GM21619 (cell line): Measurements from ENCODE around the gene HOXD12.

Experiments used
- ATAC-seq: cut with Tn5 transposase; IDR thresholded peaks from one replicate; pipeline ENCODE4 v1.9.1; 2021; ENCODE audit not compliant: unreplicated experiment

Gene HOXD12

DNA sequence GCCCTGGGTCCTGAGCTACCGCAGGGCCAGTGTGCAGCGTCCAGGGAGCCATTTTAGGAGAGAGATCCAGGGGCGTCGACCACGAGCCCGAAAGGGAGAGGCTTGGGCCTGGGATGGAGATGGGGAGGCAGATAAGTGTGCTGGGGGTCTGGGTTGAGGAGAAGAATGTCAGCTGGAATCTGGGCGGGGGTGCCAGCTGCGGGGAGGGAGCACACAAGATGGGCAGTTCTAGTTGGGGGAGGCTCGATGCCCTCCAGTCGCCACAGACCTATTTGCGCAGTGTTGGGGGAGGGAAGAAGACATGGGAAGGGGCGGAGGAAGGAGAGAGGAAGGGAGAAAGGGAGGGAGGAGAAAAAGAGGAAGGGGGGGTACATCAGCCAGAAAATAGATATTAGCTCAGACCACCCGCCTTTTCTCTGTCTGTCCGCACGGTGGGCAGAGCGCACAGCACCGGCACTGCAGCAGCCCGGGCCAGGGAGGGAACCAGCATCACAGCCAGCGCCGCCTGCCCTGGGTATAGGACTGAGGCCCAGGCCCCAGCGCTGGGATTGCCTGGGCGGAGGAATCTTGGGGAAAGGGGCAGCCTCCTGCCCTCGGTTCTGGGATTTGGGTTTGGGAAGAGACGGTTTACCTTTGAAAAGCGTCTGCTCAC is 5.6 kb downstream of the HOXD12 start:
- ATAC-seq = no peak

DNA sequence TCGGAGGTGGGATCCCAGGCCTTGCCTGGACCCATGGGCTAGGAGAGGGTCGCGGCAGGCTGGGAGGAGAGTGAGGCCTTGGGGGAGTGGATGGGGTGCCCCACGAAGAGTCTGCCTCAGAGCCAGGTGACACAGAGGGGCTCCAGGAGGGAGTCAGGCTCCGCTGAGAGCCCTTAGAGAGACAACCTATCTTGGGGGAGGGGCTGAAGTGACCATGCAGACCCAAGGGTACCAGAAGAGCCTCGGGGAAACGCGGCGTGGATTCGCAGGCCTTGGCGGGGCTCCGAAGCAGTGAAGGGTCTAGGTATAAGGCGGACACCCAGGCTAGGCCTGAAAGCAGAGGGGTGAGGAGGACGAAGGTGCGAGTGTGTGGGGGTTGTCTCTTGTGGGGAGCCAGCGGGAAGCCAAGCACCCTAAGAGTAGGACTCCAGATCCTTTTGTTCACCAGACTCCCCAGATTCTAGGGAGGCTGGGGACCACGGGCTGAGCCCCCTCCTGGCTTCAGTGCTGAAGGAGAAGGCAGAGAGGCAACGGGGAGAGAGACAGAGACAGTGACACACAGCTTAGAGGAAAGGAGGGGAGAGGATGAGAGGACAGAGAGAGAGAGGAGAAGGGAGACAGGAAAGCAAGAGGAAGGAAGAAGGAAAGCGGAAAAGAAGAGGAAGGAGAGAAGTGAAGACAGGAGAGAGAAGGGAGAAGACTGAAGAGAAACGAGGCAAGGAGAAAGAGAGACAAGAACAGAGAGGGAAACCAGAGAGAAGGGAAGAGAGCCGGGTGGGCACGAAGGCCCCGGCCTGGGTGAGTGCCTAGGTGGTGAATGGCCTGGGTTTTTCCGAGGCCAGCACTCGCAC is 6.4 kb downstream of the HOXD12 start:
- ATAC-seq = no peak

DNA sequence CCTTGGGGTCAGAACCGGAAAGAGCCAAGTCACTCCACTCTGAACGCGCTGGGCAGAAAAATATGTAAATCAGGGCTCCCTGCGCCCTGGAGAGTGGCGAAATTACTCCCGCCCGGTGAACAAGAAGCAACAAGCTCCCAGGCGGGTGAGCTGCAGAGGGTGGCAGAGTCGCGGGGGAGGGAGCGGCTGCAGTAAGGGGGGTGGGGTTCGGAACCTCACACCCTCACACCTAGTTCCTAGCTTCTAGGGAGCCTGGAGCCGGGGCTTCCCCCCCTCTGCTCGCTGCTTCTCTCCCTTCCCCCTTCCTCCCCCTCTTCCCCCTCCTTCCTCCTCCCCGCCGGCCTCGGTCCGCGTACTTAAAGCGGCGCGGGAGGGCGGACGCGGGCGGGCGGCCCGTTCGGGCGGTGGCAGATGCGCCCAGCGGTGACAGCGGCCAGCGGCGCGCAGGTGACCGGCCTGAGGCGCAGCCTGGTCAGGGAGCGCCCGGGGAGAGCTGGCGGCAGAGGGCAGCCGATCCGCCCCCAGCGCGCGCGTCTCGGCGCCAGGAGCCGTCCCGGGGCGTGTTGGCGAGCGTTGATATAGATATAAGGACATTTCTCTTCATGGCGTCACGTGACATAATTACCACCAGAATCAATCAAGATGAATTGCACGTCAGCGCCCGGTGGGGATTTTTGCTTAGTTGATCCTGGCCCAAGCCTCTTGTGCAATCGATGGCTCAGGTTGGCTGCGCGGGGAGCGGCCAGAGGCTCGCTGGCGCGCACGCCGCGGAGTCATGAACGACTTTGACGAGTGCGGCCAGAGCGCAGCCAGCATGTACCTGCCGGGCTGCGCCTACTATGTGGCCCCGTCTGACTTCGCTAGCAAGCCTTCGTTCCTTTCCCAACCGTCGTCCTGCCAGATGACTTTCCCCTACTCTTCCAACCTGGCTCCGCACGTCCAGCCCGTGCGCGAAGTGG is 7.3 kb downstream of the HOXD12 start, which contains the start of gene HOXD11:
Gene HOXD11 (plus strand): TSS at position 700 of the 959 bp plus-strand sequence. CDS start 76 bp downstream, at position 776.
- ATAC-seq = no peak

DNA sequence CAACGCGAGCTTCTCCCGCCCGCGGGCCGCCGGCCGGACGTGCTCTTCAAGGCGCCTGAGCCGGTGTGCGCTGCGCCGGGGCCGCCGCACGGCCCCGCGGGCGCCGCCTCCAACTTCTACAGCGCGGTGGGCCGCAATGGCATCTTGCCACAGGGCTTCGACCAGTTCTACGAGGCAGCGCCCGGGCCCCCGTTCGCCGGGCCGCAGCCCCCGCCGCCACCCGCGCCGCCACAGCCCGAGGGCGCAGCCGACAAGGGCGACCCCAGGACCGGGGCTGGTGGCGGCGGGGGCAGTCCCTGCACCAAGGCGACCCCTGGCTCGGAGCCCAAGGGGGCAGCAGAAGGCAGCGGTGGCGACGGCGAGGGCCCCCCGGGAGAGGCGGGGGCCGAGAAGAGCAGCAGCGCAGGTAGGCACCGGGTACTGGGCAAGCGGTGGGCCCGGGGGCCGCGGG is 8.2 kb downstream of the HOXD12 start:
- ATAC-seq = no peak

DNA sequence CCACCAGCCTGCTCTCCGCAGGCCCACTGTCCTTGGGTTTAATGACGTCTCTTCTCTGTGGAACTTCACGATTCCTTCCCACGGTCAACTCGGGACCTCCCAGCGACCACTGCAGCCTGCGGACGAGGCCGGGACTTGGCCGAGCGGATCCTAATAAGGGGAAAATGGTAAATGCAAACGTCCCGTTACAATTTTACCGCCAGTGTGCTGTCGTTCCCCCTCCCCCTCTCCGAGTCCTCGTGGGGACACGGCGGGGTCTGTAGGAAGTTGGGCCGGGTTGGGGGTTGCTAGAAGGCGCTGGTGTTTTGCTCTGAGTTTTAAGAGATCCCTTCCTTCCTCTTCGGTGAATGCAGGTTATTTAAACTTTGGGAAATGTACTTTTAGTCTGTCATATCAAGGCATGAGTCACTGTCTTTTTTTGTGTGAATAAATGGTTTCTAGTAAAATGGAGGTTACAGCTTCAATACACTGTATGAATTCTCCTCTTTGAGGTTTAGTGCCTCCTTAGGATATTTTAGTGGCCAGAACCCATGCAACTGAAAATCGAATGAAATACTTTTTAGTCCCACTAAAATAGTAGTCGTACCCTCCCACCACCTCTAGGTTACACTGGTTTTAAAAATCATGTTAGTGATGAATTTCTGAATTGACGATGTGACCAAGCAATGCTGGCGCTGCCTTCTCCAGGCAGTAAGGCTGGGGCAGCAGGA is 9.8 kb downstream of the HOXD12 start:
- no peak for ATAC-seq

DNA sequence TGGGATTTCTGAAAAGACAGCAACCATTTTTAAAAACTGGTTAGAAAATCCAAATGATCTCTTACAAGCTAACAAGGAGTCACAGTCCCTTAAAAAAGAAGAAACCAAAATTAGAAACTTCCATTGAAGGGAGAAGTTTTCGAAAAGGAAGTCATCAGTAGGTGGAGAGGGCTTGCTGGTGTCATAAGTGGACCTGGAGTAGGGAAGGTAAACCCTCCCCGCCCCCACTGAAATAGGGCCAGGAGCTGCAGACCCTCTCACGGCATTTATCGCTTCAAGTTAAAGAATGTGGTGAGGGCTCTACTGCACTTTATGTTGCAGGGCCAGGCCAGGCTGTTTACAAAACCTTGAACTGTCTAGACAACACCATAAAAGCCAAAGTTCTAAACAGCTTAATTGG is 10.4 kb downstream of the HOXD12 start:
- no peak for ATAC-seq

DNA sequence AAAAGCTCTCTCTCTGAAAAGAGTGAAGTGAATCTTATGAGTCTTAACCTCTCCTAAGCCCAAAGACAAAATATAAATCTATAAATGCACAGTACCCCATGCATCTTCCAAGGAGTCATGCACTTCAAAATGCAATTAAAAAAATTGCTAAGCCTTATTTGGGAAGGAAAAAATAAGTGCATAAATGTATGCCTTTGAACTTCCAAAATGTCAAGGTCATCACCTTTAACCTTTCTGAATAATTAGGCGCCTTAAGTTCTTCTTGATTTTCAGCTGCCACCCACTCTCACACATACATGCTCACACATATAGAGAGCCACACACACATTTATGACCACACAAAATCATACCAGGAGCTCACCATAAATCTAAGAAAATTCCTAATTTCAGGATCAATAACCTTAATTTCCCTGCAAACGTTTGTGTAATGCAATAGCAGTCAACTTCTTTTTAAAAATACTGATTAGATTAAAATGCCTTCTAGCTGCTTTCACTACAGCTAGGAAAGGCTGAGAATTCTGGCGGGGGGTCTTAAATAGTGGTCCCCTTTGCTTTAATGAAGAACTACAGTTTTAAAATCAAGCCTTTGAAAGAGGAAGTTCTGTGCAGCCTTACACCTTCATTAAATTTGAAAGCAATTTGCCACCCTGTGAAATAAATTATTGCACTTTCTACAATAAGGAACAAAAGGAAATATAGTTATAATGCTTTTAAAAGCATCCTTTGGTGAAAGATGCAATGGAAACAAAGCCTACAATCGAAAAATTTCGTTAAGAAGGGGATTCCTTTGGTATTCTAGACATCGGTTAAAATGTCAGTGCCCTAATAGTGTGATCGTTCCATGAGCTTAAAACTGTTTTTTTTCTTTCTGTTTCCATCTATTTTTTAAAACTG is 11.1 kb downstream of the HOXD12 start:
- no peak for ATAC-seq

DNA sequence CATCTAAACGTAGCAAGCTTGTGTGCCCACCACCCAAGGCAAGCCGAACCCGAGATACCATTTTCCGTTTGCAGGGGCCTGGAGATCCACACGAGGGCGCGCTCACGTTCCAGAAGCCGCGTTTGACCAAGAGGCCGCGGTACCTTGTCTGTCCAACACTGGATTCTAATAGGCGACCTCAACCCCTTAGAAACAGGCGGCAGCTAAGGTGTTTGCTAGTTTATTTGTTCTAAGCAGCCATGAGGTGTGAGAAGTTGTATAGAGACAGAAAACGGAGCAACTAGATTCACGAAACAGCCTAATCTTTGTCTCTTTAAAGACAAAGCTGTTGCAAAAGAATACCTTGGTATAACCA is 11.7 kb downstream of the HOXD12 start:
- no peak for ATAC-seq

DNA sequence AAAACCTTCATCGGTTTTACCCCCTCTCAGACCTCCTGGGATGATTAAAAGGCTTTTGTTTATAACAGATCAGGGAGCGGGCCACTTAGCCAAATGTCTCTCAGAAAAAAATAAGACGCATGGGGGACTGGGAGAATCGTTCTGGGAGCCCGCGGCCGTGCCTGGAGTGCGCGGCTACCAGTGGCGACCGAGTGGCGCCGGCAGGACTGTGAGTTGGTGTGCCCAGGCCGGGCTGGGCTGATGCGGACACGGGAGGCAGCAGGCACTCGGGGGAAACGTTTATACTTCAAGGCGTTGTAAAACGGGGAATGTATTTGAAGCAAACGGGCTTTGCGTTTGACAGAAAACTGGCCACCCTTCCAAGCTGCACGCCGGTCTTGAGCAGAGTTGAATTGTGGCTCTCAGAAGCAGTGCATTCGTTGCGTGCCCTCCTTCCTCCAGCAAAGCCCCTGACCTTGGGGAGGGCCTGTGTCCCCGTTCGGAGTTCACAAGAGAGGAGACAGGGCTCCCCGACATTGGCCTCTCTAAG is 12.3 kb downstream of the HOXD12 start:
- no peak for ATAC-seq

DNA sequence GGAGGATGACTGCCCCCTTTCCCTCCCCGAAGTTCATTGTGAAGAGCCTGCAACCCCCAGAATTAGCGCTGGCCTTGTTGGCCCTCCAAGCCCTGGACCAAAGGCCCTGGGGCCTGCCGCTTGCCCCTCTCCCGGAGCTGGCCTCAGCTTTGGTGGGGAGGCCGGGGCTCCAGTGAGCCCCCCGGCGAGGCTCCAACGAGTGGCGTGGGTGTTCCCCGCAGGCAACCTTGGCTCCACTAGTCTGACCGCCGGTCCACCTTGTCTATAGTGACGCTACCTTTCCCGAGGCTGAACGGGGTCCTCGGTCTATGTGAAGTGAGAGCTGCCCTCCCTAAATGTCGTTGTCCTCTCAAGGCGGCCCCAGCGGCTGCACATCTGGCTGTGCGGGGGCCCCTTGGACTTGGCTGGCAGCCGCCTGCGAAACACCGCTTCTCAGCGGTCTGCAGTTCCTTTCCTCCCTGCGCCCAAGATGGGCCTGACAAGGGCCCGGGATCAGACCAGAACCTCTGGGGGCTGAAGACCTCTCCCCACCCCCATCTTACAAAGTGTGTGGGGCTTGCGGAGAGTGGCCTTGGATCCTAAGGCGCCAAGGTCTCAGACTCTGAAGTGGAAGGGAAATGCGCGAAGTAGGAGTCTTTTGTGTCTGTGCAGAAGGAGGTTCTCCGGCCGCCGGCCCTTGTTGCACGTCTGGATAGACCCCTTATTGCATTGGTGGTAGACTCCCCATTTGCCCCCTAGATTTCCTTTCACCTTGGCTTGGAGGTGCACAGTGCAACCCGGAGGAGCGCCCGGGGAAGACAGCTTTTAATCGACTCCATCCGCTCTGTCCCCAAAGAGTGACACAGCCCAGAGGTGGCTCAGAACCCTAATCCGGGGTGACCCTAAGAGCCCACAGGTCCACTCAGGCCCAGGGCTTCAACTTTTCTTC is 13.0 kb downstream of the HOXD12 start:
- no peak for ATAC-seq

DNA sequence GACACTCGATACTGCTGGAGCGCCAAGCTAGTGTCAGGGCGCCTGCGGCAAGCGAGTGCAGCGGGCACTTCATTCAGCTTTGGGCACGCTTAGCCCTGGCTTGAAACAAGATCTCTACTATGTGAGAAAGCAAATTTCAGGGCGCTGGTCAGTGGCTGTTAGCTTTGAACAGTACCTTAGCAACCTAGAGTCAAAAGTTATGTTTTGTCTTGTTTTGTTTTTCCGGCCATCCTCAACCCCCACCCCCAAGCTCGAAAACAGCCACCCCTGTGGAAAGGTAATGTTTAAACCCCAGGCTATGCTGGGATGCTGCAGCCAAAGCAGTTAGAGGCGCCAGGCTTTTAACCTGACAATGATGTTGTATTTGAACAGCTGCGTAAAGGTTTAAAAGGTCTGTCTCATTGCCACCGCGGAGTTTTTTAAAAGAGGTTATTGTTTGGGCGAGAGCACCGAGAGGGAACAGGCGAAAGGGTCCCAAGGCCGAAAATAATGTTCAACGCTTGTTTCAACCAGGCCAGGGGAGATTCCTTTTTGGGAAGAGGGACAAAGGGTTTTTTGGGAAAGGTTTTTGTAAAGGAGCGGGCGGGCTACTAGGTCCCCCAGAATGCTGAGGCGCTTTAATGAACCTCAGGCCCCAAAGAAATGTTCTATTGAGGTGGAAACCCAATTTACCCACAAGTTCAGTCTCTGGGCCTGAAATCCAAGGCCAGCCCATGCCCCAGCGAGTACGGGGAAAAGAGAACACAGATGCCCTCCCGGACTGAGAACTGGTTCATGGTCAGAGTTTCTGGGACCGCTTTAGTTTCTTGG is 14.7 kb downstream of the HOXD12 start:
- ATAC-seq = no peak

DNA sequence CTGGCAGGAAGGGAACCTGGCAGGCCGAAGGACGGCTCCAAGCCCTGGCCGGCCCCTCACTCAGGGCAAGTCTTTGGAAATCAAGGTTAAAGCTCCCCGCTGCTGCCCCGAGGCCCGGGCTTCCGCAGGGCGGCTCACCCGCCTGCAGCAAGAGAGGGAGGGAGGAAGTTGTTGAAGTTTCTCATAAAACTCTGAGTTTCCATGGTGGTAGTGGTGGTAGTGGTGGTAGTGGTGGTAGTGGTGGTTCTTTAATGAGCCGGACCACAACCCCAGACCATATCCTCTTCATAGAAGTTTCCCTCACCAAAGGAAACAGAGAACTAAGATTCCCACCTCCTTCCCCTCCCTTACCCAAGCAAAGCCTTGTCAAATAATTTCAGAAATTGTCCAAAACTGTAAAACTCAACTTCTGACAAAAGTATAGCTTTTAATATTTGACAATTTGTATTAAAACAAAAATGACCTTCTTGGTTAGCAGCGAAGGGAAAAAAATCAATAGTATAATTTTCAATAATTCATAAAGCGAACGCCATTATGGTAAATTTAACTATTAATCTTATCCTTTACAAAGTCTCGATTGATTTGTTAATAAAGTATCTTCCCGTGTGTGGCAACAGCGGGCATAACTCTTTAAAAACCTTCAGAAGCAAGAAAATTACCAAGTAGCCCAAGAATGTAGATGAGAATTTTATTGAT is 15.5 kb downstream of the HOXD12 start:
- no peak for ATAC-seq

DNA sequence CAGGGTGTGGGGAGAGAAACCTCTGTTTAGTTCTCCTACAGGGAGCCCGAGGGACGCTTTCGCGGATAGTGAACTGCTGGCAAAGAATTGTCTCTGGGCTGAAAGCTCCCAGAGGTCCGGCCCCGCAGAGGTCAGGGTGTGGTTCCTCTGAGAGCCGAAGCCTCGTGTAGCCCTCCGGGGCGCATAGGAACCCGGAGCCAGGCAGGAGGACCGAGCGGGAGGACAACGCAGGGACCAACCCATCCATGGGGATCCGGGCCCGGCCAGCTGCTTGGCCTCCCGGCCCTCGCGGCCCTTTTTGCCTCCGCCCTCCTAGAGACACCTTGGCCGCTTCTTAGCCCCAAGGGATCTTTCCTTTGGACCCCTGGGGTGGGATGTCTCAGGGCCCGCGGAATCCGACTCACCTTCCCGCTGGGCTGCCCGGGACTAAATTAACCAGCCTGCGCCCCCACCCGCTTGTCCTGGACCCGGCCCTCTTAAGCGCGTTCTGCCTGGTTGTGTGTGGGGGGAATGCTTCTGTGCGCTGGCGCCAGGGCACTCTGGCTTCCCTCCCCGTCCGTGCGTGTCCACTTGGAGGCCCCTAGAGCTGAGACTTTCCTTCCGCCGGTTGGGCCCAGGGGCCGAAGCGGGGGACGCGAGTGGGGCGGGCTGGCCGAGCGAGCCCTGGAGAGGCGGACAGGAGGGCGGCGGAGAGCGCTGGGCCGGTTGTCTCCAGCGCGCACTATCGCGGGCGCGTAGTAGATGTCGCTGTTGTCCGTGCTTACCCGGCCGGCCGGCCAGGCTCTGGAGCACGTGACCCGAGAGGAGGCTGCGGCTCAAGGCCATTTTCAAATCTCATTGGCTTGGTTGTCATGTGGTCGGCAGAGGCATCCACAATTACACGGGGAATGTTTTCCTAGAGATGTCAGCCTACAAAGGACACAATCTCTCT is 16.6 kb downstream of the HOXD12 start, which contains the start of gene HOXD10:
Gene HOXD10 (plus strand): TSS at position 896 of the 931 bp plus-strand sequence. CDS start 56 bp downstream, outside the sequence.
- ATAC-seq = no peak

DNA sequence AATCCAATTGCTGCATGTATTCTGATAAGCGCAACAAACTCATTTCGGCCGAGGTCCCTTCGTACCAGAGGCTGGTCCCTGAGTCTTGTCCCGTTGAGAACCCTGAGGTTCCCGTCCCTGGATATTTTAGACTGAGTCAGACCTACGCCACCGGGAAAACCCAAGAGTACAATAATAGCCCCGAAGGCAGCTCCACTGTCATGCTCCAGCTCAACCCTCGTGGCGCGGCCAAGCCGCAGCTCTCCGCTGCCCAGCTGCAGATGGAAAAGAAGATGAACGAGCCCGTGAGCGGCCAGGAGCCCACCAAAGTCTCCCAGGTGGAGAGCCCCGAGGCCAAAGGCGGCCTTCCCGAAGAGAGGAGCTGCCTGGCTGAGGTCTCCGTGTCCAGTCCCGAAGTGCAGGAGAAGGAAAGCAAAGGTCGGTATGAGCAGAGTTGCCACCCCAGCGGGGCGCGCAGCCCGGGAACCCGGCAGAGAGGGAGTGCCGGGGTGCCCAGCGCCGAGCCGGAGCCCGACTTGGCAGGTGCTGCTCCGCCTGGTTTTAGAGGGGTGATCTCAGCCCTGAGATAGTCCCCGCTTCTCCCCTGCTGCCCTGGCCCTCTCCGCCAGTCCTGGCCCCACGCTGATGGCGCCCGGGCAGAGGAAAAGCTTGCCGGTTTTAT is 17.7 kb downstream of the HOXD12 start:
- no peak for ATAC-seq

DNA sequence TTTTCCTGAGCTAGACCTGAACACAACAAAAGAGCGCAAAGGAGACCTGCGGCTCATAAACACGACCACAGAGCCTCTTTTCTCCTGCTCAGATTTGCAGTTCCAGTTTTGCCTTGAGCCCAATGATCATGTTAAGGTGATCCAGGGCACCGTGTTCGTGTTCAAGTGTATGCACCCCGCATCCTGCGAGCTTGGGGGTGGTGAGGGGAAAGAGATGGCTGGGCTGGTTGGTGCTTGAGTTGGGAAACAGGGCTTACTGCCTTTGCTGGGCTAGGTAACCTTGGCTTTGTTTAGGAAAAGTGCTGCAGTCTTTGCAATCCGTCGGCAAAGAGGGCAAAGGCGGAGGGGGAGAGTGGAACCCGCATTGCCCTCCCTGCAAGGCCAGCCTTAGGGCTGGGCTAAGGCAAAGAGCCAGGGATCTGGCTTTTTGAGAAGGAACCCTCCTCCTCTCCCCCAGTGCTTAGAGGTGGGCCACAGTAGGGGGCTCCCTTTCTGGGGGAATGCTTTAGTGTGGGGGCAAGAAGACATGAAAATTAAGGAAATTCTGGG is 18.3 kb downstream of the HOXD12 start:
- no peak for ATAC-seq
